HG03469 (cell line): ENCODE data around the gene ATXN7.

ENCODE experiments used
- ATAC-seq: cut with Tn5 transposase; IDR thresholded peaks from one replicate; pipeline ENCODE4 v1.9.1; 2021; ENCODE audit warnings: mild to moderate bottlenecking, moderate library complexity, moderate number of reproducible peaks; ENCODE audit not compliant: unreplicated experiment

ATXN7 gene

GRCh38 chr3:63862804-63863149 lies 890 bp upstream of the ATXN7 start:
- ATAC-seq, result no peak

- peak; percentile 27 for ATAC-seq
Observed at GRCh38 chr3:63864008-63864964, 619 bp downstream of the ATXN7 start.

- ATAC-seq, result no peak
Observed at GRCh38 chr3:63864965-63865327, 1.3 kb downstream of the ATXN7 start.

- no peak for ATAC-seq
Observed at GRCh38 chr3:63867225-63867624, 3.6 kb downstream of the ATXN7 start.

GRCh38 chr3:63869940-63870614 lies 6.4 kb downstream of the ATXN7 start:
- no peak for ATAC-seq

GRCh38 chr3:63870615-63871005 lies 6.9 kb downstream of the ATXN7 start:
- no peak for ATAC-seq

GRCh38 chr3:63872135-63872924 lies 8.7 kb downstream of the ATXN7 start:
- ATAC-seq, result no peak

GRCh38 chr3:63874769-63875168 lies 11.1 kb downstream of the ATXN7 start:
- no peak for ATAC-seq

- no peak for ATAC-seq
Observed at GRCh38 chr3:63875510-63875909, 11.8 kb downstream of the ATXN7 start.

- no peak for ATAC-seq
Observed at GRCh38 chr3:63876260-63876659, 12.6 kb downstream of the ATXN7 start.

- ATAC-seq, result no peak
Observed at GRCh38 chr3:63877737-63878393, 14.2 kb downstream of the ATXN7 start.

GRCh38 chr3:63878394-63879060 lies 14.9 kb downstream of the ATXN7 start:
- ATAC-seq, result no peak

- no peak for ATAC-seq
Observed at GRCh38 chr3:63880653-63881052, 17.0 kb downstream of the ATXN7 start.

- no peak for ATAC-seq
Observed at GRCh38 chr3:63886858-63887257, 23.2 kb downstream of the ATXN7 start.

- no peak for ATAC-seq
Observed at GRCh38 chr3:63891518-63891917, 27.9 kb downstream of the ATXN7 start.

- ATAC-seq, result no peak
Observed at GRCh38 chr3:63892773-63893352, 29.2 kb downstream of the ATXN7 start.

- ATAC-seq, result no peak
Observed at GRCh38 chr3:63895422-63896189, 31.9 kb downstream of the ATXN7 start.

GRCh38 chr3:63896332-63897030 lies 32.8 kb downstream of the ATXN7 start:
- peak; percentile 62 for ATAC-seq

- no peak for ATAC-seq
Observed at GRCh38 chr3:63900010-63900409, 36.3 kb downstream of the ATXN7 start.
